ENCODE results near the gene ZNF609.

DNA sequence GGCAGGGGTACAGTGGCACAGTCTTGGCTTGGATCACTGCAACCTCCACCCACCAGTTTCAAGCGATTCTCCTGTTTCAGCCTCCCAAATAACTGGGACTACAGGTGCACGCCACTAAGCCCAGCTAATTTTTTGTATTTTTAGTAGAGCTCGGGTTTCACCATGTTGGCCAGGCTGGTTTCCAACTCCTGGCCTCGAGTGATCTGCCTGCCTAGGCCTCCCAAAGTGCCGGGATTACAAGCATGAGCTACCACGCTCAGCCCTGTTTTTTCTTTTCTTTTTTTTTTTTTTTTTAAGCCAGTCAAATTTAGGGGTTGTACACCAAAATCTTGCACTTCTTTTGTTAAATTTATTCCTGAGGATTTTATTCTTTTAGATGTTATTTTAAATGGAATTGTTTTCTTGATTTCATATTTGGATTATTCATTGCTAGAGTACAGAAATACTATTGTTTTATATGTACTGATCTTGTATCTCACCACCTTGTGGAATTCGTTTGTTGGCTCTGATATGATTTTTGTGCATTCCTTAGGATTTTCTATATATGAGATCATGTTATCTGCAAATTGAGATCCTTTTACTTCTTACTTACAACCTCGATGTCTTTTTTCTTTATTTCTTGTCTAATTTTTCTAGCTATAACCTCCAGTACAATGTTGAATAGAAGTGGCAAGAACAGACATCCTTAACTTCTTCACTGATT is 65.6 kb downstream of the ZNF609 start:
- TF ChIP-seq POLR2A (IDR thresholded peaks at IDR 0.05), result no peak
- TF ChIP-seq CTCF (IDR thresholded peaks at IDR 0.05), result no peak
- no peak for TF ChIP-seq POLR2AphosphoS5 (IDR thresholded peaks at IDR 0.05; ENCODE audit: insufficient read depth in 1 of 2, low read depth in 1 of 2)
